GM18907 (cell line): Measurements from ENCODE around the gene BTG1.

ENCODE experiments used
- ATAC-seq: cut with Tn5 transposase; IDR thresholded peaks from one replicate; pipeline ENCODE4 v1.9.1; 2021; ENCODE audit warnings: mild to moderate bottlenecking, moderate library complexity; ENCODE audit not compliant: unreplicated experiment

Gene BTG1, protein sequence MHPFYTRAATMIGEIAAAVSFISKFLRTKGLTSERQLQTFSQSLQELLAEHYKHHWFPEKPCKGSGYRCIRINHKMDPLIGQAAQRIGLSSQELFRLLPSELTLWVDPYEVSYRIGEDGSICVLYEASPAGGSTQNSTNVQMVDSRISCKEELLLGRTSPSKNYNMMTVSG

DNA sequence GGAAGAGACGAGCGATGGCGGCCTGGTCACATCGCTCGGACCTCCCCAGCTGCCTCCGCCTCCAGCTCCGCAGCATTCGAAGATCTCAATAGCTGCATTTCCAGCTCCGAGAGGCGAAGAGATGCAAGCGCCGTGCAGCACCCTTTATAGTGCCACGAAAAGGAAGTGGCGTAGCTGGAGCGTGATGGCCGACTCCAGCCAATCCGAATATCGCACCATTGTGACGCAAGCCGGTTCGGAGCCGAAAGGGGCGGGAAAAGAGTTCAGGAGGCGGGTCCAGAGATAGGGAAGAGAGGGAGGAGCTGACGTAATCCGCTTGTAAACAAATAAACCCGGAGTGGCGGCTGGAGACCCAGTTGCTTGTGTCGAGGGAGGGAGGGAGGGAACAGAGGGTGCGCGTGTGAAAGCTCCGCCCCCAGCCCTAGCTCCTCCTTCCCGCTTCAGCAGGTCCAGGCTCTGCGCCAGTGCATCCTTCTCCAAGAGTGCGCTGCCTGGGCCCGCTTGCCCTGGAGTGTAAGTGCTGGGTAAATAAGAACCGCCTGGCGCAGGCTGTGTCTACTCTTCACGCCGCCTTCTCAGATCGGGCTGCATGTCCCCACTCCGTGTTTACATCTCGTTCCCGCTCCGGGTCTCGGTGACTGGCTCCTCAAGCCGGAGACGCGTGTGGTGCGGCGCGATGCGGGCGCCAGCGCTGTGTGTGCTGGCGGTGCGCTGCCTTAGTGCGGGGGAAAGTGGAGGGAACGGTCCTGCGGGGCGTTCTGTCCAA, at the start of gene BTG1:
TSS of gene BTG1 (minus strand) at position 116 of the 766 bp plus-strand sequence. CDS start 311 bp downstream, outside the sequence.
- peak; percentile 84 for ATAC-seq

DNA sequence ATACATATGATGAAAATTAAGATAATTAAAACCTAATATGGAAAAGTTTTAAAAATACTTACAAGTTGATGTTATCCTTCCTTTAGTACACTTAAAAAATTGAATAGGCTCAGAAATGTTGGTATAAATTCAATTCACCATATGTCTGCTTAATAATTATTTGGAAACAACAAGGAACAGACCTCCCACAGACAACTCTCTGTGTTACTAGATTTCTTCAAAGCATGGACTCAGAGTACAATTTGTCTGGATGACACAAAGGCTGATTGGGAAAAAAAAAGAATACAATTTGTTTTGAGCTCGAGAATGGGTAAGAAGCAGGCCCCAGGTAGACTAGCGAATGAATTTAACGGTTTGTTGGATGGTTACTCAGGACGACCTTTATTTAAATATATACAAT, 48.9 kb upstream of the BTG1 start:
- ATAC-seq: no peak

DNA sequence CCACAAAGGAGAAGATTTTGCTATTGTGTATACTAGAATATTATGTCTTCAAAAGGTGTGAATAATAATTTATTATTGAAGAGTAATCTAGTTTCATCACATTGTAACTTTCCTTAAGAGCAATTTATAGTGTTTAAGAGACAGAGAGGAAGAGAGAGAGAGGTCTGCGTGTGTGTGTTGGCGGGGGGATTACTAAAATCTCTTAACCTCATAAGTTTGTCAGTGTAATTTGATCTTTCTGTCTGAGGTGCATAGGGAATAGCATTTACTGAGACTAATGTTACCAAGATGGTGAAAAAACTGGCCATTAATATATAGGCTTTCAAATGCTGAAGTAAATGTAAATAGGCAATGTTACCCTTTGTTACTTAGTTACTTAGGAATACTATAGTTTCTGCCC, 48.2 kb upstream of the BTG1 start:
- ATAC-seq: no peak

DNA sequence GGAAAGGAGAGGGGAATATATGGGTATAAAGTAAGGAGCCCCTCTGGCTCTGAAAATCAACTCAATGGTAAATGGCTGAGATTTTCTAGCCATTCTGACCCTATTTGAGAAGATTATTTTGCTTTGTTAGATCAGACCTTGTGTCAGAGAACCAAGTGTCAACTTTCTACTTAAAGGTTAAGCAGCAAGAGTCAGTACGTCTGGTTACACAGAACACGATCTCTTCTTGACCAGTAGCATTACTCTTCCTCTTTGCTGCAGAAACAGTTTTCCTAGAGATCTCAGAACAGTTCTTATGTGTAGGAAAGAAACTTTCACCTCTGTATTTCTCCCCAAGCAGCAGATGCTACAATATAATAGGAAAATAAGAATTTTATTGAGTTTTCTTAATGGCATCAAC, 47.4 kb upstream of the BTG1 start:
- ATAC-seq: no peak

DNA sequence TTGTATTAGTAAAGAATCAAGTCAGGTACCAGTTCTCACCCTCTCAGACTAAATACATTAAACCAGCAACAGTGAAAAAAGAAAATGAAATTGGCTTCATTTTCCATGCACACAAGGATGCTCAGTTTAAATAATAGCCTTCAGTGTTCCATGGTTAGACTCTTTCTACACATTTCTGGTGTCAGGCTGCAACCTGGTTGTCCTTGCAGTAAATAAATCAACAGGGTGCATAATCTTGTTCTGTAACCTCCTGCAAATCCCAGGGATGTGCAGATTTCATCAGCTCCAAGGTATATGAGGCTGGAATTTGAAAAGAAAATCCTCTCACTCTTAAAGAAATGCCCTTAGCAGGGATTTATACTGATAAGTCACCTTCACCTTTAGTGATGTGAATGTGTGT, 46.7 kb upstream of the BTG1 start:
- no peak for ATAC-seq

DNA sequence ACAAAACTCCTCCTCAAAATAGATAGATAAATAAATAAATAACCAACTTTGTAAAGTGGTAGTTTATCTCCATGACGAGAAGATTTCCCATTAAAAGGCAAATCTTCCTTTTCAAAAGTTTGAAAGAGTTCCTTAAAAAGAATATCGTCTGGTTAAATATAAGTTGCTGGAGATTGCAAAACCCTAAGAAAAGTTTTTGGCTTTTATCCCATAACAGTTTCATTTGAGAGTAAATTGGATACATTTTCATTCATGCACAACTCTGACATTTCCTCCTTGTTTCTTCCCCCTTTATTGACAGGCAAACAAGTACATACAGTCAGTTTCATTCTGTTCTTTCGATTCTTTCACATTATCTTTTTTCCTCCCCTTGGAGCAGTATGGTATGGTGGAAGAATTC, 45.4 kb upstream of the BTG1 start:
- no peak for ATAC-seq

DNA sequence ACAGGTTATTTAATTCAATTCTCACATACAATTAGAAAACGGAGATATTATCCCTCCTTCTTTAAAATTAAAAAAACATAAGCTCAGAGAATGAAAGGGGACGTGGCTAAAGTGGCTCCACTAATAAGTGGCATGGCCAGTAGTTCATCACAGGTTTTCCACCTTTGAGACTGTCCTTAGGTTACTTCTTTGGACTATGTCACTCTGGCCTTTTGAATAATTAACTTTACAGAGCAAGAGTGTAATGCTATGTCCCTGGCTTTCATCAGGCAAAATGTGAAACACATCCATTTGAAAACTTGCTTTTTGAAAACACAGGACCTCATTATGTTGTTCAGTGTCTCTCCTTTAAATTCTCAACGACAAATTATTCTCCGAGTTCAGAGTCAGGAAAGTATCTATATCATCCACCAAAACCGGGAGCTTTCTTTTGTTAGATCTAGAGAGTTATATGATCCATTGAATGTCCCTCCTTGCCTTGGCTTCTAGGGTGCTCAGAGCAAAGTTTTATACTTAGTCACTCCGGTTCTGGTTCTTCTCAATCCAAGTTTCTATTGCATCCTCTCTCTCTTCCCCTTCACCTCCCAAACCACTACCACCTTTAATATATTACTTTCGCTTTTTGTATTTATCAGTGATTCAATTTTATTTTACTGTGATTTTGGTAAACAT, 43.0 kb upstream of the BTG1 start:
- ATAC-seq: no peak

DNA sequence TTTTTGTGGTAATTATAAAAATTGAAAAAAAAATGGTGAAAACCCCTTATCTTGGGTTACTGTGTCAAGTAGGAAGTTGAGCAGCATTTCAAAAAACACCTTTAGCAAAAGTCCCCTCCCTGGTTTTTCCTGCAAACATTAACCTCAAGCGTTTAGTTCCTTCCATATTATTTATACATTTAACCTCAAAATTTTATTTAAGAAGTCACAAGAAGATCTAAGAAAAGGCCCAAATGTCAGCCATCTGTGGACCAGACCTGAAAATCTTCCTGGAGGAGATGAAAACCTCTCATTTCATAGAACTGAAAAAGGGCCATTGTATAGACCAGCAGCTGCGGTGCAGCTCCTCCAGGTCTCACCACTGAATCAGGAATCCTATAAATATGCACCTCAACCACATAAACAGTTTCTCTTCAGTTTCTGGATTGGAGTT, 40.4 kb upstream of the BTG1 start:
- ATAC-seq: peak; percentile 44

DNA sequence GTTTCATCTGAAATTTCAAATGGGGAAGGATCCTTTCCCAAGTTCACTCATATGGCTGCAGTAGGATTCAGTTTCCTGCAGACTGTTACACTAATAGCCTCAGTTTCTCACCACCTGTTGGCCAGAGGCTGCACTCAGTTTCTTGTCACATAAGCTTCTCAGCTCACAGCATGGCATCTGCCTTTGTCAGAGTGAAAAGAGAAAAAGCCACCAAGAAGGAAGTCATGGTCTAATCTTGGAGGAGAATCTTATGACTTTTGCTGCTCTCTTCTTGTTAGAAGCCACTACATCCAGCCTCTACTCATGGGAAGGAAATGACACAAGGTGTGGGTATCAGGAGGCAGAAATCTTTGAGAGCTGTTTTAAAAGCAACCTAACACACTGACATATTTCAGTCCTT, 39.4 kb upstream of the BTG1 start:
- peak; percentile 63 for ATAC-seq

DNA sequence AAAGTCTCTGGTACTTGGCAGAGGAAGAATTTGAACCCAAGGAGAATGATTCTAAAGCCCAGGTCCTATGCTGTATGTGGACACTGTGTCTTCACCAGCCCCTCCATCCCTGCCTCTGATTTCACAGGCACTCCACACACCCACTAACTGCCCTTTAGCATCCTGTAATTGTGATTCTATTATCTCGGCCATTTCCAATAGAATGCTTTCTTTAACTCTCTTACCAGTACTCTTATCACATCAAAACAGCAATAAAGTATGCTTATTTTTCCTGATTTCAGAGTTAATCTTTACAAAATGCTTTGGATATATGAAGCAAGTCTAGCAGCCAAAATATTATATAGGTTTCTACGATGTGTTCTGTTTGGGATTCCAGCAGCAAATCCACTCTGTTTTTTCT, 37.9 kb upstream of the BTG1 start:
- no peak for ATAC-seq

DNA sequence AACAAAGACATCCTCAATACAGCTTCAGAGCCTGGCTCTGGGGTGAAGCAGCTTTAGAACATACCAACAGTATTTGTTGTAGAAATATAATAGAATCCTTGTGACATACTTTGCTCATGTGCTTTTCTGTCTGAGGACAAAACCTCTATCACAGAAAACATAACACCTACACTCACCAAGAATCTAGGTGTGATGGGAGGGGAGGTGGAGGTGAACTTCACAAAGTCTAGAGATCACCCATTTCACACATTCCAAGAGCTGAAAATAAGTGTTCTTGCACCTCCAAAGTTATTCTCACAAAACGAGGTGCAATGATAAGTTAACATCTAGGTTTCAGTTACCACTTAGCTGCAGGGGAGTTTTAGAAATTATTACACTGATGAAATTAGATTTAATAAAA, 32.7 kb upstream of the BTG1 start:
- no peak for ATAC-seq

DNA sequence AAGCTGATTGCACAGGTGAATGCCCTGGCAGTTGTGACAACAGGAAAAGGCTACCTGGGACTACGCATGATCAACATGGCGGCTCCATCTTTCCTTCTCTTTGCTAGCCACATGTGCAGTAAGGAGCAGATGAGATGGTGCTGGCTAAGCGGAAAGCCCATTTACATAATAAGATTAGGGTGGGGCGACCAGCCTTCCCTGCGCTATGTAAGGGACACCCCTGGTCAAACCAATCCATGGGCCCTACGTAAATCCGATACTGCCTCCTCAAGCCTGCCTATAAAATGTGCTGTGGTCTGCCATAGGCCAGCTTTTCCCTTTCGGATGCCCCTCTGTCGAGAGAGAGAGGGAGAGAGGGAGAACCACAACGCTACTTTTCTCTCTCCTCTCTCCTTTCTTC, 31.0 kb upstream of the BTG1 start:
- no peak for ATAC-seq

DNA sequence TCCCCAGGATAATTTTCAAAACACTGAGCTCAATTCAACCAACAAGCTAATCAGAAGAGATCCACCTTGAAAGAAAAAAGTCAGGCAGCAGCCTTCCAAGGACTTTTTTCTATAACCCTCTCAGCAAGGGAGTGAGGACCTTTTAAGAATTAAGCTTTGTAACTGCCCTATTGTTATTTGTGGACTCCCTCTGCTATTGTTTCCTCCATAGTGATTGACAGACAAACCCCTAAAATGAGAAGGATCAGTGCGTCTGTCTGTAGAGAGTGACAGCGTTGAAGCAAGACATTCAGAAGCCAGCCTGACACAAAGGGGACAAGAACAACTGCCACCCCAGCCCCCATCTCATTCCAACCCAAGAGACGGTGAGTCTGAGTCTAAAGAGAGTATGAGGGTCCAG, 30.3 kb upstream of the BTG1 start:
- ATAC-seq: no peak

DNA sequence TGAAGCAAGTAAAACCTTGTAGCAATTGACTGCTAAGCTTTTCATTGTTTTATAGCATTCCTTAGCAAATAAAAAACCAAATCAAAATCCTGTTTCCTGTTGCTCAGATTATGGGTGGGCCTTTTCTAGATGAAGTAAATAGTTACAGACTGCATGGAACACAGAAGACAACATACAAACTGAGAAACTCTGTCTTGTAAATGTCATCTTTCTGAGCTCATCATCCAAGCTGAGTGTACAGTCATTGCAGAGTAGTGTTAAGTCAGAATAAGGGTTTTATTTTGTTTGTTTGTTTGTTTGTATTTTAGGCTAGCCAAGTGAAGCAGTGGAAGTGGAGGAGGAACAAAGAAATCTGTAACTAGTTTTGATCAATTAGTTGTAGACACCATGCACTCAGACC, 24.4 kb upstream of the BTG1 start:
- ATAC-seq: no peak

DNA sequence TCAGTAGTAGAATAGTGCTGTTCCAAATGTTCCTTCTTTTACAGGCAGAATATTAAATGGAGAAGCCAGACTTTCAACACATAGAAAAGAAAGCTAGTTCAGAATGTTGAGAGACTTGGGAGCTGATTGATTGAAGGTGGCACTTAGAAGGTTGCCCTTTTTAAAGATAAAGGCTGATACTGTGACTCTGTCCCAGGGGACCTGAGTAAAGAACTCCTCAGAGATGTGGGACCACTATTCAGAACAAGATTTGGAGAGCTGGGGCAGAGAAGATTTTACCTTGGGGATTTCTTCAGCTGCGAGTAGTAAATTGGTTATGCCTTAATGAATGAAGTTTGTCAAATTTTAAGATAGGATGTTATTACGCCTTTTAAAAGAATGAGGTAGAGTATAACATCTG, 21.4 kb upstream of the BTG1 start:
- no peak for ATAC-seq

DNA sequence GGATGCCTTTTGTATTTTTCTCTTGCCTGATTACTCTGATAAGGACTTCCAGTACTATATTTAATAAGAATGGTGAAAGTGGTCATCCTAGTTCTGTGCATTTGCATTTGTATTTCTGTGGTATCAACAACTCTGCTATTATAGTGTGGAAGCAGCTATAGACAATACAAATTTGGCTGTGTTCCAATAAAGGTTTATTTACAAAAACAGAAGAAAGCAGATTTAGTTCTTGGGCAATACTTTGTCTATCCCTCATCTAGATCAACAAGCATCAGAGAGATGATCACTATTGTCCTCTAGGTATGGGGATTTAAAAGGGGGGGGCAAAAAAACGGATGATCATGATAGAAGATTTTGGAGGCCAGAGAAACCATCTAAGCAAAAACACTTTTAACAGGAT, 19.1 kb upstream of the BTG1 start:
- ATAC-seq: no peak

DNA sequence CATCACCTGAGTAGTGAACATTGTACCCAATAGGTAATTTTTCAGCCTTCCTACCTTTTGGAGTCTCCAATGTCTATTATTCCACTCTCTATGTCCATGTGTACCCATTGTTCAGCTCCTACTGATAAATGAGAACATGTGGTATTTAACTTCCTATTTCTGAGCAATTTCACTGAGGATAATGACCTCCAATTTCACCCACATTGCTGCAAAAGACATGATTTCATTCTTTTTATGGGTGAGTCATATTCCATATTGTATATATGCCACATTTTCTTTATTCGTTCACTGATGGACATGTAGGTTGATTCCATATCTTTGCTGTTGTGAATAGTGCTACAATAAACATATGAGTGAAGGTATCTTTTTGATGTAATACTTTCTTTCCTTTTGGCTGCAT, 16.4 kb upstream of the BTG1 start:
- ATAC-seq: no peak

DNA sequence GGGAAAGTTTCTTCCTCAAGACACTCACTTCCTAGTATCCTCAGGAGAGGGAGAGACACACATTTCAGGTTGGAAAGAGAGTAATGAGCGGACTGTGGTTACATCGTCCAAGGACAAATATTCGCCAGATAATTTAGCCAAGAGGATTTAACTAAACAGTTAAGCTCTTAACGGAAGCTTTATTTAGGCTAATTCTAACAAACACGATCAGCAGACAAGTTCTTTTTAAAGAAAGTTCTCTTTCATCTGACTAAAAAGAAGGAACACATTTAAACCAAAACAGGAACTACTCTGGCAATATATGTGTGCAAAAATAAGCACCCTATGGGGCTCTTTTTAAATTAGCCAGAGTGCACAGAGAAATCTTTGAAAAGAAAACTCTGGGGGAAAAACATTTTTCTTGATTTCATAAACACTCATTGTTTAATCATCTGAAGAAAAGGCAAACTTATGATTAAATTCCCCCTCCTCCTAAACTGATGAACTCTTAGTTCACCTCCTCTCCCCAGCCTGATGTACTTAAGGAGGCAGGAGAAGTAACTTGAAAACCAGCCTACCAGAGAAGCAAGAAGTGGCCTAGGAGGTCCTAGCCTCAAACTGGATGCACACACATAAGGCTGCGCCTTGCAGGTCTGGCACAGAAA, 13.3 kb upstream of the BTG1 start:
- ATAC-seq: peak; percentile 46

DNA sequence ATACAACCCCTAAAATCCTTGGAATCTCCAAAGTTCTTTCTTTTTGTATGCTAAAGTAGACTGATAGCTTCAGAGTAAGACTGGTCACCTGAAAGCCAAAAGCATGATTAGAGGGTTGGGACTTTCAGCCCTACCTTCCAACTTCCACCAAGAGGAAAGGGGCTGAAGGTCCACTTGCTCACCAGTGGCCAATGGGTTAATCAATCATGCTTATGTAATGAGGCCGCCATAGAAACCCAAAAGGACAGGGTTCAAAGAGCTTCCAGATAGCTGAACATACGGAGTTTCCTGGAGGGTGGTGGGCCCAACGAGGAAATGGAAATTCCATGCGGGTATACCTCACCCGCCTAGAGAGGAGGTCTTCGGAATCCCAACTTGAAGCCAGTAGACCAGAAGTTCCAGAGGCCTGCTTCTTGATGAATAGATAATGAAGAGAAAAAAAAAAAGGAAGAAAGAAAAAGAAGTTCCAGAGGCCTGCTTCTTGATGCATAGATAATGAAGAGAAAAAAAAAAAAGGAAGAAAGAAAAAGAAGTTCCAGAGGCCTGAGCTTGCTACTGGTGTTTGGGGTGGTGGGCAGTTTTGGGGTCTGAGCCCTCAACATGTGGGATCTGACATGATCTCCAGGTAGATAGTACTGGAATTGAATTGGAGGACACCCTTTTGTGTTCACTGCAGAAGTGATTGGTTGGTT, 11.2 kb upstream of the BTG1 start:
- no peak for ATAC-seq

DNA sequence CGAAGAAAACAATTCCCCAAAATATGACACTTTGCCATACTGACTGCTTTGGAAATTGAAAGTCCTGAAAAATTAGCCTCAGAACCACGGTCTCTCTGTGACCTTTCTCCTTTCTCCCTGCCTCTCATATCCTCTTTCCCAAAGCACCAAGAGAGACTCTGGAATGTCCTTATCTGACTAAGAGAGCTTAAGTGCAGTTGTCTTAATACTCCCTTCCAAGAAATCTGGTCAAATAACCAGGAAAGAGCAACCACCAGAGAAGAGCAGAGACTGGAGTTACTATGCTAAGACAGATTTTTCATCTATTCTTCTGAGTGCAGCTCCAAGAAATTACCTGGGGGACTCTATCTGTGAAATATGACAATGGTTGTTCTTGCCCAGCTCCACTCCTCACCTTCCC, 10.5 kb upstream of the BTG1 start:
- no peak for ATAC-seq

DNA sequence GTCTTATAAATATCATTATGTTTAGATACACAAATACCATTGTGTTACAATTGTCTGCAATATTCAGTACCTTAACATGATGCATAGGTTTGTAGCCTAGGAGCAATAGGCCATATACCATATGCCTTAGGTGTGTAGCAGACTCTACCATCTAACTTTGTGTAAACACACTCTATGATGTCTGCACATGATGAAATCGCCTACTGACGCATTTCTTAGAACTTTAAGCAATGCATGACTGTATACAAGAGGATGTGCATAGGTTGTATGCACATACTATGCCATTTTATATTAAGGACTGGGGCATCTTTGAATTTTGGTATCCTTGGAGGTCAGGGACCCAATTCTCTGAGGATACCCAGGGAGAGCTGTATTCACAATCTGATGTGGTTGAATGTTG, 10.1 kb upstream of the BTG1 start:
- ATAC-seq: no peak
